NCI-H187 (cell line): ENCODE measurements around the gene RASA3.
"Not testable (repeated sequence)": the region's sequence is repeated elsewhere in the genome, so short reads cannot be mapped to it uniquely, and the experiment has no call there.

Experiments used
- DNase-seq, 2 experiments: peaks; one replicate each; lab custom pipeline; 2025; lab: John Stamatoyannopoulos, UW

The RASA3 gene

GRCh38 chr13:113988859-113989258 is 143.6 kb downstream of the RASA3 start:
- not testable (repeated sequence) for DNase-seq

- DNase-seq, result no peak
Measured at GRCh38 chr13:113982296-113982661, 150.1 kb downstream of the RASA3 start.

- DNase-seq, result no peak
Measured at GRCh38 chr13:113981611-113982295, 150.7 kb downstream of the RASA3 start.

GRCh38 chr13:113981194-113981605 is 151.2 kb downstream of the RASA3 start:
- DNase-seq, result peak; percentile 97 to 98

- no peak for DNase-seq
Measured at GRCh38 chr13:113980489-113981064, 151.8 kb downstream of the RASA3 start.

- no peak for DNase-seq
Measured at GRCh38 chr13:113979791-113980471, 152.5 kb downstream of the RASA3 start.

- DNase-seq, result no peak
Measured at GRCh38 chr13:113978741-113979481, 153.5 kb downstream of the RASA3 start.

- DNase-seq, result no peak
Measured at GRCh38 chr13:113977976-113978375, 154.4 kb downstream of the RASA3 start.

GRCh38 chr13:113976711-113977684 is 155.4 kb downstream of the RASA3 start:
- DNase-seq, result no peak

- DNase-seq, result no peak
Measured at GRCh38 chr13:113975416-113975815, 157.0 kb downstream of the RASA3 start.

GRCh38 chr13:113974304-113975281 is 157.8 kb downstream of the RASA3 start:
- no peak for DNase-seq

GRCh38 chr13:113973218-113974164 is 158.9 kb downstream of the RASA3 start, which contains the start of gene C13orf46:
TSS of gene C13orf46 (minus strand) at chr13:113974076. CDS start at chr13:113973997, 79 bp downstream.
- no peak for DNase-seq

- no peak for DNase-seq
Measured at GRCh38 chr13:113972451-113973217, 159.8 kb downstream of the RASA3 start.

GRCh38 chr13:113971471-113972231 is 160.8 kb downstream of the RASA3 start:
- no peak for DNase-seq

GRCh38 chr13:113970810-113971470 is 161.5 kb downstream of the RASA3 start:
- DNase-seq, result no peak

- DNase-seq, result no peak
Measured at GRCh38 chr13:113969973-113970611, 162.3 kb downstream of the RASA3 start.
